ENCODE measurements around the gene UNC13A.

Gene UNC13A

GRCh38 chr19:17692566-17692965 lies 4.4 kb upstream of the UNC13A start:
- no peak overlapping the region for H3K27ac ChIP-seq
- TF ChIP-seq, protein P1, sequence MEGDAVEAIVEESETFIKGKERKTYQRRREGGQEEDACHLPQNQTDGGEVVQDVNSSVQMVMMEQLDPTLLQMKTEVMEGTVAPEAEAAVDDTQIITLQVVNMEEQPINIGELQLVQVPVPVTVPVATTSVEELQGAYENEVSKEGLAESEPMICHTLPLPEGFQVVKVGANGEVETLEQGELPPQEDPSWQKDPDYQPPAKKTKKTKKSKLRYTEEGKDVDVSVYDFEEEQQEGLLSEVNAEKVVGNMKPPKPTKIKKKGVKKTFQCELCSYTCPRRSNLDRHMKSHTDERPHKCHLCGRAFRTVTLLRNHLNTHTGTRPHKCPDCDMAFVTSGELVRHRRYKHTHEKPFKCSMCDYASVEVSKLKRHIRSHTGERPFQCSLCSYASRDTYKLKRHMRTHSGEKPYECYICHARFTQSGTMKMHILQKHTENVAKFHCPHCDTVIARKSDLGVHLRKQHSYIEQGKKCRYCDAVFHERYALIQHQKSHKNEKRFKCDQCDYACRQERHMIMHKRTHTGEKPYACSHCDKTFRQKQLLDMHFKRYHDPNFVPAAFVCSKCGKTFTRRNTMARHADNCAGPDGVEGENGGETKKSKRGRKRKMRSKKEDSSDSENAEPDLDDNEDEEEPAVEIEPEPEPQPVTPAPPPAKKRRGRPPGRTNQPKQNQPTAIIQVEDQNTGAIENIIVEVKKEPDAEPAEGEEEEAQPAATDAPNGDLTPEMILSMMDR (conservative IDR thresholded peaks at IDR 0.05), result no peak
- no peak for TF ChIP-seq ZFX (IDR thresholded peaks at IDR 0.05)

DNA sequence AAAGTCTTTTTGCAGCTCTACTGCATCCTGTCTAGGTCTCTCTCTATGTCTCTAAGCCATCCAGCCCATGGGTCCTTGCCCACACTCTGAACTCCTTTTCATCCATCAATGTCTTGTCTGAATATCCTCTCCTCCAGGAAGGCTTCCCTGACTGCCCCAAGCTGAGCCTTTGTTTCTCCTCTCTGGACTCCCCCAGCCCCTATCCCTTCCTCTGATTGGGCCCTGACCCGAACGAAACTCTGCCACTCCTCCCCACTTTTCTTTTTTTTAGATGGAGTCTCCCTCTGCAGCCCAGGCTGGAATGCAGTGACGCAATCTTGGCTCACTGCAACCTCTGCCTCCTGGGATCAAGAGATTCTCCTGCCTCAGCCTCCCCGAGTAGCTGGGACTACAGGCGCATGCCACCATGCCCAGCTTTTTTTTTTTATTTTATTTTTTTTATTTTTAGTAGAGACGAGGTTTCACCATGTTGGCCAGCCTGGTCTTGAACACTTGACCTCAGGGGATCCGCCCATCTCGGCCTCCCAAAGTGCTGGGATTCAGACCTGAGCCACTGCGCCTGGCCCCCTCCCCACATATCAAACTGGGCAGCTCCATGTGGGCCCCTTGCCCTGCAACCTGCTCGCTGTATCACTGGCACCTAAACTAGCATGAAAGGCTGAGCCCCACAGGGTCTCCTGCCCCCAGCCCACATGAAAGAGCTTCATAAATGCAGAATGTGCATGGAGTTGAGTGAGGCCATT lies 870 bp upstream of the UNC13A start:
- no peak overlapping the region for H3K27ac ChIP-seq
- TF ChIP-seq ZFX (IDR thresholded peaks at IDR 0.05), result no peak
- TF ChIP-seq, protein P1 (conservative IDR thresholded peaks at IDR 0.05), result no peak

DNA sequence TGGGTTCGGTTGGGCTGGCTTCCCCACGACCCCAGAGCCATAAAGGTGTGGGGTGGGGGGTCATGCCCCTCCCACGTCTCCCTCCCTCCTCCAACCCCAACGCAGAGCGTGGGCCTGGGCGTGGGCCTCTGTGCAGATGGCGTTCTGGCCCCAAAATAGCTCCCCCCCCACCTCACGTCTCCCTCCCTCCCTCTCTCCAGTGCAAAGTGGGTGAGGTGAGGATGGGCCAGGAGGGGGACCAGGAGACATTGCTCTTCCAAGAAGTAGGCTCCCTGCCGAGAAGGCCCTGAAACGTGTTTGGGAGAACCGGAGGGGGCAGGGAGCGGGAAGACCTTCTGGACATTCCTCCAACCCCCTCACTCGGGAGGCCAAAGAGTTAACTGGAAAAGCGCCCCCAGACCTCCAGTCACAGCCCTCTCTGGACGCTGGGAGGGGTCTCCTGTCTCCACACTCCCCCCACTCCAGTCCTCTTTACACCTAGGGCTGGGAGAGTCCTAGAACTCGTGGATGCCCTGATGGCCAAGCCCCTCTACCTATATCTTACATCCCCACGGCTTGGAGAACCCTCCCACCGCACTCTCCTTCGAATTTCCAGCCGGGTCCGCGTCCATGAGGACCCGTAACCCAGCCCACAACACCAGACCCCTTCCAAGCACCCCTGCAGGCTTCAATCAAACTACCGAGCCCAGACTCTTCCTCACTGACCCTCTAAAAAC lies 855 bp downstream of the UNC13A start:
- TF ChIP-seq, protein P1 (conservative IDR thresholded peaks at IDR 0.05), result no peak
- no peak for TF ChIP-seq ZFX (IDR thresholded peaks at IDR 0.05)
- no peak overlapping the region for H3K27ac ChIP-seq

- TF ChIP-seq ZFX (IDR thresholded peaks at IDR 0.05), result no peak
- TF ChIP-seq, protein P1 (conservative IDR thresholded peaks at IDR 0.05), result no peak
- H3K27ac ChIP-seq, result no peak overlapping the region
These were observed 1.5 kb downstream of the UNC13A start for GRCh38 chr19:17686592-17687024.

DNA sequence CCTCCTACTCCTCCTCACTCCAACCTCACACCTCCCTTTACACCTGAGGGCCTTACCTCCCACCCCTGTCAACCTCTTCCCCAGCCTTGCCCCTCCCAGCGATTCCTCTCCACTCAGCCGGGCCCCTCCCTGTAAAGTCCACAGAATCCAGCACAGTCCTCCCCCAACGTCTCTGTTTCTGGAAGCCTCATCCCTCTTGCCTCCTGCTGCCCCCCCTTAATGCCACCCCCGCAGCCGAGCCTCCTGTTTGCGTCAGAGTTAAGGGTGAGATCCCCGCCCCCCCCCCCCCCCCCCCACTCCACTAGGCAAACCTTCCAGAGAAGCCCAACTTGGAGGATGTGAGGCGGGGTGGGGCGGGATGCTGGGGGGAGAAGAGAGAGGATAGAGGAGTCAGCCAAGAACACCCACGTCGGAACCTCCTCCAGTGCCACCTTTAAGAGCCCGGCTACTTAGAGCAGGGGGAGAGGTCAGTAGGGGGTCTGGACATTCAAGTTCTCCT lies 2.1 kb downstream of the UNC13A start:
- no peak overlapping the region for H3K27ac ChIP-seq
- no peak for TF ChIP-seq ZFX (IDR thresholded peaks at IDR 0.05)
- TF ChIP-seq, protein P1 (conservative IDR thresholded peaks at IDR 0.05), result no peak

DNA sequence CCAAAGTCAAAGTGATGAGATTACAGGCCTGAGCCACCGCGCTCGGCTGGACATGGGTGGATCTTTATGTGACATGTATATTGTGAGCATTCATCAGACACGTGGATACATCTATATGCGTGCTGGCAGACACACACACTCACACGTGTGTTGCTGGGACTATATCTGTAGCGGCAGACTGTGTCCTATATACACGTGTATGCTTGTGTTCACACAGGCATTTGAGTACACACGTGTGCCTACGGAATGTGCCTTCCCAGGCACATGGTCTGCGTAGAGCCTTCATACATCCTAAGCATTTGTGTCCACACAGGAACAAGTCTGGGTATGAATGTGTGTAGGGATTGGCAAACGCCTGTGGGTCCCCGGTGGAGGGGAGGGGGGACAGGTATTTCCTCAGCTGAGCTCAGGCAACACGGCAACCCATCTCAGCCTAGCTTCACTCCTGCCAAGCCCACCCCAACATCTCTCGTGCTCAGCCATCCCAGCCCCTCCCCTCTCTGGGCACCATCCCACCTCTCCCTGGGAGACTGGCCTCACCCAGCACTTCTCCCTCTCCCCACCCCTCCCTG lies 2.6 kb downstream of the UNC13A start:
- H3K27ac ChIP-seq, result no peak overlapping the region
- TF ChIP-seq, protein P1 (conservative IDR thresholded peaks at IDR 0.05), result no peak

GRCh38 chr19:17684256-17684655 lies 3.9 kb downstream of the UNC13A start:
- no peak for TF ChIP-seq ZFX (IDR thresholded peaks at IDR 0.05)
- TF ChIP-seq, protein P1 (conservative IDR thresholded peaks at IDR 0.05), result no peak
- no peak overlapping the region for H3K27ac ChIP-seq
